Keratinocyte (primary cell): ENCODE results near the gene OSTN. TPM values are rescaled to one million over a fixed set of nuclear protein-coding genes. Genes with fewer than 3 reads are reported as not detected.

Source experiments
- DNase-seq: peaks from one replicate; pipeline ENCODE4 v3.0.0-alpha.2; 2011; ENCODE audit warnings: low read depth, missing footprints, low spot score
- FAIRE-seq: peaks from 2 replicates; lab custom pipeline; 2011; peaks lifted over from hg19 to GRCh38; lab: Jason Lieb, UNC
- H2AFZ ChIP-seq: 2 replicates; pipeline ENCODE4 v1.6.0; 2012; ENCODE audit warnings: low read length, control low read depth, inconsistent platforms; ENCODE audit not compliant: control insufficient read depth
- H3K27ac ChIP-seq: 2 replicates; pipeline ENCODE4 v1.5.1; 2011; ENCODE audit warnings: low read length; ENCODE audit not compliant: control insufficient read depth, insufficient read depth
- H3K27me3 ChIP-seq: 3 replicates; pipeline ENCODE4 v1.6.0; 2011; ENCODE audit warnings: low read length; ENCODE audit not compliant: control insufficient read depth, insufficient read depth; ENCODE audit errors: extremely low read depth
- H3K36me3 ChIP-seq, 2 experiments: 2 replicates in 1 of 2; 3 replicates in 1 of 2; pipeline ENCODE4 v1.5.1; 2011; ENCODE audit warnings: low read length in 2 of 2, mild to moderate bottlenecking in 1 of 2; ENCODE audit not compliant: control insufficient read depth in 2 of 2, insufficient read depth in 2 of 2; ENCODE audit errors: extremely low read depth in 1 of 2
- H3K4me1 ChIP-seq: 3 replicates; pipeline ENCODE4 v1.5.1; 2011; ENCODE audit warnings: low read length; ENCODE audit not compliant: control insufficient read depth, insufficient read depth; ENCODE audit errors: extremely low read depth
- H3K4me2 ChIP-seq: 3 replicates; pipeline ENCODE4 v1.6.0; 2011; ENCODE audit warnings: low read depth, low read length; ENCODE audit not compliant: control insufficient read depth, insufficient read depth; ENCODE audit errors: extremely low read depth
- H3K4me3 ChIP-seq, 3 experiments: fragments of 200-600 bp in 1 of 3; sonication (generic) in 1 of 3; 2 replicates in 2 of 3; 3 replicates in 1 of 3; pipeline ENCODE4 v1.5.1; 2011 to 2016; ENCODE audit warnings: low read length in 3 of 3, mild to moderate bottlenecking in 3 of 3, control low read depth in 2 of 3, inconsistent platforms in 1 of 3, low read depth in 1 of 3, mixed read lengths in 1 of 3, mixed run types in 1 of 3, moderate library complexity in 1 of 3; ENCODE audit not compliant: control insufficient read depth in 2 of 3, insufficient read depth in 2 of 3; ENCODE audit errors: extremely low read depth in 1 of 3
- H3K79me2 ChIP-seq: 2 replicates; pipeline ENCODE4 v1.6.0; 2012; ENCODE audit warnings: low read length; ENCODE audit not compliant: control insufficient read depth, insufficient read depth
- H3K9ac ChIP-seq: 3 replicates; pipeline ENCODE4 v1.6.0; 2011; ENCODE audit warnings: low read length; ENCODE audit not compliant: control insufficient read depth, insufficient read depth; ENCODE audit errors: extremely low read depth
- H3K9me1 ChIP-seq: 3 replicates; pipeline ENCODE4 v1.6.0; 2011; ENCODE audit warnings: low read length; ENCODE audit not compliant: control insufficient read depth, insufficient read depth; ENCODE audit errors: extremely low read depth
- H3K9me3 ChIP-seq: 2 replicates; pipeline ENCODE4 v1.5.1; 2012; ENCODE audit warnings: low read depth, low read length; ENCODE audit not compliant: control insufficient read depth
- H4K20me1 ChIP-seq: 3 replicates; pipeline ENCODE4 v1.6.0; 2011; ENCODE audit warnings: low read length; ENCODE audit not compliant: control insufficient read depth, insufficient read depth; ENCODE audit errors: extremely low read depth
- EZH2 ChIP-seq: IDR thresholded peaks from one replicate; pipeline ENCODE4 v1.6.1; 2012; ENCODE audit warnings: inconsistent platforms, mild to moderate bottlenecking, low read length, moderate library complexity
- dilution Hi-C: fragments of 300-500 bp; cut with MboI; formaldehyde crosslinking; loops from one replicate; pipeline ENCODE4 v1.7.0; 2020; ENCODE audit warnings: low sequenced_read_pairs; ENCODE audit not compliant: extremely low pct_ligation_motif_present
- polyA plus RNA-seq, 5 experiments: library from polyadenylated mRNA; depleted of rRNA in 3 of 5; stranded (reverse) in 3 of 5; stranded (forward) in 1 of 5; unstranded in 1 of 5; fragments of >200 nt; gene quantifications; 1 replicate in 1 of 5; 2 replicates in 3 of 5; 3 replicates in 1 of 5; pipeline versions ENCODE4 v1.2.1 to v1.2.3, GENCODE V29; 2011 to 2012; ENCODE audit warnings: missing spikeins in 2 of 5, low read depth in 1 of 5, low replicate concordance in 1 of 5
- TF ChIP-seq, protein P1 (sequence below), 3 experiments: IDR thresholded peaks in 1 of 3; conservative IDR thresholded peaks in 1 of 3; optimal IDR thresholded peaks in 1 of 3; 2 replicates in 2 of 3; 3 replicates in 1 of 3; pipeline versions ENCODE3 to v1.5.1; 2011; ENCODE audit warnings: low read length in 3 of 3, mild to moderate bottlenecking in 3 of 3, moderate library complexity in 2 of 3, control low read depth in 1 of 3, inconsistent platforms in 1 of 3; ENCODE audit not compliant: insufficient read depth in 2 of 3; ENCODE audit errors: extremely low read depth in 1 of 3

OSTN gene
- polyA plus RNA-seq, 1 donor (not counting 4 experiments of a cell fraction or from before 2014, with no cell fraction given), result not detected

DNA sequence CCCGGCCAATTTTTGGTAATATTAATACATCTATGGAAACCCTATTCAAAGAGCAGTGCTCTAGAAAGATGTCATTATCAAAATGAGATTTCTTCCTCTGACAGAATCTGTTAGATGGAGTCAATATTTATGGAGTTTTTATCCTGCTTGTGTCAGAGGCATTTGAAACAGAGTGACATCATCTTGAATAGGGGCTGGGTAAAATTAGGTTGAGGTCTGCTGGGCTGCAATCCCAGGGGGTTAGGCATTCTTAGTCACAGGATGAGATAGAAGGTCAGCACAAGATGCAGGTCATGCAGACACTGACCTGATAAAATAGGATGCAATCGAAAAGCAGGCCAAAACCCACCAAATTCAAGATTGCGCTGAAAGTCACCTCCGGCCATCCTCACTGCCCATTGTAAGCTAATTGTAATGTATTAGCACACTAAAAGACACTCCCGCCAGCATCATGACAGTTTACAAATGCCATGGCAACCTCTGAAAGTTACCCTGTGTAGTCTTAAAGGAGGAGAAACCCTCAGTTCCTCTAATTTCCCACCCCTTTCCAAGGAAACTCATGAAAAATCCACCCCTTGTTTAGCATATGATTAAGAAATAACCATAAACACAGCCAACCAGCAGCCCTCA is 102.9 kb downstream of the OSTN start:
- H4K20me1 ChIP-seq, result no peaks in the 10 kb centered on the region
- no peak overlapping the region for H3K4me3 ChIP-seq
- H3K4me1 ChIP-seq, result no peaks in the 10 kb centered on the region
- dilution Hi-C loops, result no loop called here
- no peaks in the 10 kb centered on the region for H3K27me3 ChIP-seq
- H3K79me2 ChIP-seq, result no peaks in the 10 kb centered on the region
- H3K27ac ChIP-seq, result no peak overlapping the region
- no peak overlapping the region for H3K9ac ChIP-seq
- no peaks in the 10 kb centered on the region for H3K9me1 ChIP-seq
- H3K9me3 ChIP-seq, result no peaks in the 10 kb centered on the region
- H2AFZ ChIP-seq, result no peak overlapping the region
- FAIRE-seq (no peak), DNase-seq (no peak)
- no peaks in the 10 kb centered on the region for H3K36me3 ChIP-seq
- TF ChIP-seq EZH2, result no peak
- TF ChIP-seq, protein P1, sequence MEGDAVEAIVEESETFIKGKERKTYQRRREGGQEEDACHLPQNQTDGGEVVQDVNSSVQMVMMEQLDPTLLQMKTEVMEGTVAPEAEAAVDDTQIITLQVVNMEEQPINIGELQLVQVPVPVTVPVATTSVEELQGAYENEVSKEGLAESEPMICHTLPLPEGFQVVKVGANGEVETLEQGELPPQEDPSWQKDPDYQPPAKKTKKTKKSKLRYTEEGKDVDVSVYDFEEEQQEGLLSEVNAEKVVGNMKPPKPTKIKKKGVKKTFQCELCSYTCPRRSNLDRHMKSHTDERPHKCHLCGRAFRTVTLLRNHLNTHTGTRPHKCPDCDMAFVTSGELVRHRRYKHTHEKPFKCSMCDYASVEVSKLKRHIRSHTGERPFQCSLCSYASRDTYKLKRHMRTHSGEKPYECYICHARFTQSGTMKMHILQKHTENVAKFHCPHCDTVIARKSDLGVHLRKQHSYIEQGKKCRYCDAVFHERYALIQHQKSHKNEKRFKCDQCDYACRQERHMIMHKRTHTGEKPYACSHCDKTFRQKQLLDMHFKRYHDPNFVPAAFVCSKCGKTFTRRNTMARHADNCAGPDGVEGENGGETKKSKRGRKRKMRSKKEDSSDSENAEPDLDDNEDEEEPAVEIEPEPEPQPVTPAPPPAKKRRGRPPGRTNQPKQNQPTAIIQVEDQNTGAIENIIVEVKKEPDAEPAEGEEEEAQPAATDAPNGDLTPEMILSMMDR (optimal IDR thresholded peaks at IDR 0.05 in 1 of 3, IDR thresholded peaks at IDR 0.05 in 1 of 3, conservative IDR thresholded peaks at IDR 0.05 in 1 of 3; ENCODE audit: extremely low read depth in 1 of 3, insufficient read depth in 2 of 3, low read length in 3 of 3), result no peak
- H3K4me2 ChIP-seq, result no peak overlapping the region

DNA sequence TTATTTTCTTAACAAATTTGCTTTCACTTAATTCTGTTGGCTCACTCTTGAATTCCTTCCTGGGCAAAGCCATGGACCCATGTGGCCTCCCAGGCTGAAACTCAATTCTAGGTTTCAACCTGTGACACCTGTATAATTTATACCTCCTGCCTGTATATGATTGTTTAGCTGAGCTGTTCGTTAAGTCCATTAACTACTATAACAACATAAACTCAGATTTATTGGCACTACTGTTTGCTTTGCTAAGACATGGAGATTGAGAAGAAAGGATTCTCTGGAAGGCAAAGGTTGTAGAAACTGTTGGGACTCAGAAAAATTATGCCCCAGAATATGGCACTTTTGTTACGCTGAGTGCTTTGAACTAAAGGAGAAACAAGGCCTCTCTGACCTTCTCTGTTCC is 103.4 kb downstream of the OSTN start:
- dilution Hi-C loops, result no loop called here
- FAIRE-seq, result no peak
- no peaks in the 10 kb centered on the region for H3K27me3 ChIP-seq

More for the DNA sequence above, 103.4 kb downstream of the OSTN start:
- no peaks in the 10 kb centered on the region for H3K9me3 ChIP-seq
- no peak overlapping the region for H3K4me2 ChIP-seq
- H3K4me1 ChIP-seq, result no peaks in the 10 kb centered on the region
- no peak overlapping the region for H3K4me3 ChIP-seq
- no peaks in the 10 kb centered on the region for H3K36me3 ChIP-seq
- no peaks in the 10 kb centered on the region for H3K9me1 ChIP-seq
- H3K27ac ChIP-seq, result no peak overlapping the region
- no peaks in the 10 kb centered on the region for H3K79me2 ChIP-seq
- H2AFZ ChIP-seq, result no peak overlapping the region
- no peak overlapping the region for H3K9ac ChIP-seq
- H4K20me1 ChIP-seq, result no peaks in the 10 kb centered on the region
- DNase-seq, result no peak
- TF ChIP-seq EZH2, result no peak
- TF ChIP-seq, protein P1 (optimal IDR thresholded peaks at IDR 0.05 in 1 of 3, IDR thresholded peaks at IDR 0.05 in 1 of 3, conservative IDR thresholded peaks at IDR 0.05 in 1 of 3; ENCODE audit: extremely low read depth in 1 of 3, insufficient read depth in 2 of 3, low read length in 3 of 3), result no peak
